Calu3 (cell line): ENCODE results near the gene TMEM255A. TPM values are rescaled to one million over a fixed set of nuclear protein-coding genes. Genes with fewer than 3 reads are reported as not detected.

Source experiments
- BruUV-seq: library from RNA; stranded (reverse); fragments of 400-500 nt; replicated peaks from 2 replicates; lab custom pipeline; 2021; lab: Mats Ljungman, UMichigan
- CTCF ChIA-PET: fragments of 300-600 bp; sonication (Branson Sonifier 250); formaldehyde crosslinking; loops from one replicate; lab custom pipeline; 2022; ENCODE audit warnings: antibody characterized with exemption; lab: Charles Lee
- DNase-seq: peaks from one replicate; pipeline ENCODE4 v3.0.0; 2022
- H3K27ac Mint-ChIP-seq: one replicate; pipeline ENCODE4 v1.8.0; 2022; ENCODE audit warnings: mixed read lengths; ENCODE audit not compliant: unreplicated experiment
- H3K27me3 Mint-ChIP-seq: one replicate; pipeline ENCODE4 v1.8.0; 2022; ENCODE audit warnings: mixed read lengths; ENCODE audit not compliant: unreplicated experiment
- H3K36me3 Mint-ChIP-seq: one replicate; pipeline ENCODE4 v1.8.0; 2022; ENCODE audit warnings: mild to moderate bottlenecking, moderate library complexity, mixed read lengths; ENCODE audit not compliant: insufficient read depth, unreplicated experiment
- H3K4me1 Mint-ChIP-seq: one replicate; pipeline ENCODE4 v1.8.0; 2022; ENCODE audit warnings: mild to moderate bottlenecking, low read depth, mixed read lengths; ENCODE audit not compliant: unreplicated experiment
- H3K4me3 Mint-ChIP-seq: one replicate; pipeline ENCODE4 v1.8.0; 2022; ENCODE audit warnings: mild to moderate bottlenecking, low read depth, moderate library complexity, mixed read lengths; ENCODE audit not compliant: unreplicated experiment
- H3K9me3 Mint-ChIP-seq: one replicate; pipeline ENCODE4 v1.8.0; 2022; ENCODE audit warnings: low read depth, mixed read lengths; ENCODE audit not compliant: unreplicated experiment
- CTCF ChIP-seq: fragments of 200-600 bp; IDR thresholded peaks from one replicate; pipeline ENCODE4 v1.8.0; 2022; ENCODE audit warnings: antibody characterized with exemption; ENCODE audit not compliant: unreplicated experiment
- intact Hi-C: fragments of 100-400 bp; cut with micrococcal nuclease; formaldehyde crosslinking; loops from one replicate; pipeline ENCODE4 v1.10.0; 2022; ENCODE audit not compliant: unreplicated experiment
- total RNA-seq: library from RNA; stranded (reverse); gene quantifications from 2 replicates; pipeline ENCODE4 v1.2.3, GENCODE V29; 2022

Gene TMEM255A
- total RNA-seq, 1 experiment from 2014 or later: not detected

DNA sequence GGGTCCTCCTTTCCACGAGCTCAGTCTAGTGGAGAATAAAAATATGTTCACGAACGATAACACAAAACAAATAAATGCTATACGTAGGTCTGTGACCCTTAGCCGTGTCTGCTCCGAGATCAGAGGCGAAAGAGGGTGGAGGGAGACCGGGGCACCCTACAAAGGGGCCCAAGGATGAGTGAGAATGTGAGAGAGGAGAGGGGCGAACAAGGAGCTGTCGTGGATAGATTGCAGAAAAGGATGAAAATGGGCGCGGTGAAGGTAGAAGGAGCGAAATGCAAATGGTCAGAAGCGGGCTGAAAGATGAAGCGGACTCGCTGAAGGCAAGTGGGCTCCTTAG, 66.9 kb downstream of the TMEM255A start:
- no peak for TF ChIP-seq CTCF
- intact Hi-C loops: no loop called here
- no peaks in the 10 kb centered on the region for H3K9me3 Mint-ChIP-seq
- no peaks in the 10 kb centered on the region for H3K27me3 Mint-ChIP-seq
- no TSS peak for BruUV-seq
- peaks cover 16% of the 10 kb centered on the region for H3K36me3 Mint-ChIP-seq
- DNase-seq: no peak
- H3K27ac Mint-ChIP-seq: peak overlapping the region; percentile 89
- peak overlapping the region; percentile 96 for H3K4me3 Mint-ChIP-seq
- peaks cover 18% of the 10 kb centered on the region for H3K4me1 Mint-ChIP-seq
- CTCF ChIA-PET: no interaction called here

- BruUV-seq: no TSS peak
- no peaks in the 10 kb centered on the region for H3K9me3 Mint-ChIP-seq
- CTCF ChIA-PET: no interaction called here
- H3K27ac Mint-ChIP-seq: no peak overlapping the region
- no peak overlapping the region for H3K4me3 Mint-ChIP-seq
- TF ChIP-seq CTCF: no peak
- no peak for DNase-seq
- intact Hi-C loops: no loop called here
- peaks cover 16% of the 10 kb centered on the region for H3K36me3 Mint-ChIP-seq
- H3K4me1 Mint-ChIP-seq: peaks cover 18% of the 10 kb centered on the region
- no peaks in the 10 kb centered on the region for H3K27me3 Mint-ChIP-seq
Measured at GRCh38 chrX:120242813-120243212, 68.4 kb downstream of the TMEM255A start.

DNA sequence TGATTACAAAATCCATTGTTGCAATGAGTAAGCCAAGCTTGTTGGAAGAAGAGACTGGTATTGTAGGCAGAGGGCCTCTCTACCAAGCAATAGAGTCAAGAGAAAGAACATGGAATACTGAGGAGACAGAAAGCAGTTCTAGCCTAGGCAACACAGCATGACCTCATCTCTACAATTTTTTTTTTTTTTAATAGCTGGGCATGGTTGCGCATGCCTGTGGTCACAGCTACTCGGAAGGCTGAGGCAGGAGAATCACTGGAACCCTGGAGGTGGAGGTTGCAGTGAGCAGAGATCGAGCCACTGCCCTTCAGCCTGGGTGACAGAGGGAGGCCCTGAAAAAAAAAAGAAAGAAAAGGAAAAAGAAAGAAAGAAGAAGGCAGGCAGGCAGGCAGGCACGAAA, 72.3 kb downstream of the TMEM255A start:
- no peak for DNase-seq

GRCh38 chrX:120236687-120237479, 74.4 kb downstream of the TMEM255A start:
- CTCF ChIA-PET: no interaction called here
- no peaks in the 10 kb centered on the region for H3K36me3 Mint-ChIP-seq
- no peak for TF ChIP-seq CTCF
- H3K4me3 Mint-ChIP-seq: no peak overlapping the region
- DNase-seq: no peak
- H3K9me3 Mint-ChIP-seq: no peaks in the 10 kb centered on the region
- no peaks in the 10 kb centered on the region for H3K4me1 Mint-ChIP-seq
- no peaks in the 10 kb centered on the region for H3K27me3 Mint-ChIP-seq
- intact Hi-C loops: no loop called here
- BruUV-seq: no TSS peak
- no peak overlapping the region for H3K27ac Mint-ChIP-seq

More for the DNA sequence above, 72.3 kb downstream of the TMEM255A start:
- BruUV-seq: no TSS peak
- CTCF ChIA-PET: interaction anchor here (0.5 kb wide), 1 partner anchor 340 kb away, joined by 4 read pairs; no protein-coding TSS in a partner anchor
- Mint-ChIP-seq H3K9me3 (no peaks in the 10 kb centered on the region), H3K4me3 (no peak overlapping the region), H3K4me1 (peaks cover 12% of the 10 kb centered on the region), H3K36me3 (peaks cover 1% of the 10 kb centered on the region), H3K27ac (no peak overlapping the region), H3K27me3 (no peaks in the 10 kb centered on the region)
- intact Hi-C loops: no loop called here
- TF ChIP-seq CTCF: no peak
